Measurements from ENCODE around the gene NKX3-2. TPM values are rescaled to one million over a fixed set of nuclear protein-coding genes. Genes with fewer than 3 reads are reported as not detected.

The NKX3-2 gene
- total RNA-seq, 2 donors from 2014 or later, result not detected

- DNase-seq, result no peak
- H3K27me3 Mint-ChIP-seq, result peaks cover 61% of the 10 kb centered on the region
- H3K36me3 Mint-ChIP-seq (ENCODE audit: low read depth), result peaks cover 2% of the 10 kb centered on the region
- no peaks in the 10 kb centered on the region for H3K9me3 ChIP-seq (ENCODE audit: control insufficient read depth, low read length, poor library complexity, severe bottlenecking)
- H3K27ac Mint-ChIP-seq, result no peak overlapping the region
- no peak for ATAC-seq
- H3K4me1 Mint-ChIP-seq, result no peaks in the 10 kb centered on the region
- no peak overlapping the region for H3K4me3 Mint-ChIP-seq
Measured at GRCh38 chr4:13493793-13494192, 50.5 kb downstream of the NKX3-2 start.

GRCh38 chr4:13492747-13493146, 51.6 kb downstream of the NKX3-2 start:
- Mint-ChIP-seq H3K4me3 (no peak overlapping the region), H3K36me3 (ENCODE audit: low read depth) (peaks cover 2% of the 10 kb centered on the region), H3K4me1 (no peaks in the 10 kb centered on the region), H3K27me3 (peaks cover 58% of the 10 kb centered on the region), H3K27ac (no peak overlapping the region)
- H3K9me3 ChIP-seq (ENCODE audit: control insufficient read depth, low read length, poor library complexity, severe bottlenecking), result no peaks in the 10 kb centered on the region
- ATAC-seq, result no peak
- no peak for DNase-seq

Other genes starting within 250 kb of the NKX3-2 start
- 1 to 10 TPM; 8.4 to 8.9 TPM for gene RAB28, start 60.2 kb downstream of the NKX3-2 start, total RNA-seq
- gene BOD1L1, start 83.2 kb upstream of the NKX3-2 start, total RNA-seq, result 10 to 100 TPM; 43.1 to 50.8 TPM

Data from T-helper 17 cell (primary cell).